Breast epithelium (tissue), 3 donors: ENCODE results near the gene ACSM4.

ENCODE experiments used
- CTCF ChIP-seq, 3 donors: fragments of 450-650 bp; IDR thresholded peaks; one replicate each; pipeline ENCODE4 v1.5.1; 2016 to 2017; ENCODE audit warnings: antibody characterized with exemption in 3 of 3, mild to moderate bottlenecking in 3 of 3, moderate library complexity in 3 of 3
- POLR2A ChIP-seq: fragments of 450-650 bp; IDR thresholded peaks from one replicate; pipeline ENCODE4 v1.6.1; 2016; ENCODE audit warnings: antibody characterized with exemption, mild to moderate bottlenecking, moderate library complexity

GRCh38 chr12:7271893-7272514 is 31.9 kb upstream of the ACSM4 start:
- TF ChIP-seq CTCF (IDR thresholded peaks at IDR 0.05), result no peak
- no peak for TF ChIP-seq POLR2A
